GM12872 (cell line): ENCODE measurements around the gene PDE4D.

Experiments used
- TF ChIP-seq, protein P1 (sequence below): IDR thresholded peaks from 3 replicates; pipeline ENCODE4 v1.5.1; 2011; ENCODE audit warnings: low read depth, mild to moderate bottlenecking, low read length, moderate library complexity; ENCODE audit not compliant: insufficient read depth

Gene PDE4D

GRCh38 chr5:58921159-58921558, 972.4 kb downstream of the PDE4D start:
- TF ChIP-seq, protein P1, sequence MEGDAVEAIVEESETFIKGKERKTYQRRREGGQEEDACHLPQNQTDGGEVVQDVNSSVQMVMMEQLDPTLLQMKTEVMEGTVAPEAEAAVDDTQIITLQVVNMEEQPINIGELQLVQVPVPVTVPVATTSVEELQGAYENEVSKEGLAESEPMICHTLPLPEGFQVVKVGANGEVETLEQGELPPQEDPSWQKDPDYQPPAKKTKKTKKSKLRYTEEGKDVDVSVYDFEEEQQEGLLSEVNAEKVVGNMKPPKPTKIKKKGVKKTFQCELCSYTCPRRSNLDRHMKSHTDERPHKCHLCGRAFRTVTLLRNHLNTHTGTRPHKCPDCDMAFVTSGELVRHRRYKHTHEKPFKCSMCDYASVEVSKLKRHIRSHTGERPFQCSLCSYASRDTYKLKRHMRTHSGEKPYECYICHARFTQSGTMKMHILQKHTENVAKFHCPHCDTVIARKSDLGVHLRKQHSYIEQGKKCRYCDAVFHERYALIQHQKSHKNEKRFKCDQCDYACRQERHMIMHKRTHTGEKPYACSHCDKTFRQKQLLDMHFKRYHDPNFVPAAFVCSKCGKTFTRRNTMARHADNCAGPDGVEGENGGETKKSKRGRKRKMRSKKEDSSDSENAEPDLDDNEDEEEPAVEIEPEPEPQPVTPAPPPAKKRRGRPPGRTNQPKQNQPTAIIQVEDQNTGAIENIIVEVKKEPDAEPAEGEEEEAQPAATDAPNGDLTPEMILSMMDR = no peak

- TF ChIP-seq, protein P1 = no peak
These were observed 973.7 kb downstream of the PDE4D start for GRCh38 chr5:58919833-58920232.
